Kidney capillary endothelial cell (primary cell): ENCODE data around the gene ZNF750.
A peak's percentile ranks its signal among the peaks of the same experiment; 100 is the strongest.

Source experiments
- DNase-seq: peaks from one replicate; pipeline ENCODE4 v3.0.0-alpha.2; 2018; ENCODE audit warnings: low spot score

Gene ZNF750

GRCh38 chr17:82839617-82840292 is at the start of gene ZNF750:
Gene ZNF750 (minus strand): TSS chr17:82840022. CDS start chr17:82832454, 7,568 bp downstream.
- no peak for DNase-seq

- DNase-seq: no peak
Observed at GRCh38 chr17:82888583-82889495, 49.0 kb upstream of the ZNF750 start.

GRCh38 chr17:82887255-82888164 is 47.7 kb upstream of the ZNF750 start:
- DNase-seq: no peak

GRCh38 chr17:82884970-82885353 is 45.1 kb upstream of the ZNF750 start:
- no peak for DNase-seq

- DNase-seq: no peak
Observed at GRCh38 chr17:82884341-82884969, 44.6 kb upstream of the ZNF750 start.

GRCh38 chr17:82883419-82884031 is 43.7 kb upstream of the ZNF750 start:
- no peak for DNase-seq

- DNase-seq: no peak
Observed at GRCh38 chr17:82882715-82883418, 43.0 kb upstream of the ZNF750 start.

- DNase-seq: no peak
Observed at GRCh38 chr17:82881900-82882714, 42.3 kb upstream of the ZNF750 start.

GRCh38 chr17:82881324-82881823 is 41.6 kb upstream of the ZNF750 start:
- DNase-seq: no peak

- DNase-seq: no peak
Observed at GRCh38 chr17:82880620-82881323, 41.0 kb upstream of the ZNF750 start.

- DNase-seq: no peak
Observed at GRCh38 chr17:82879241-82879640, 39.4 kb upstream of the ZNF750 start.

GRCh38 chr17:82878527-82878926 is 38.7 kb upstream of the ZNF750 start:
- DNase-seq: no peak

GRCh38 chr17:82876602-82877379 is 37.0 kb upstream of the ZNF750 start:
- DNase-seq: peak; percentile 62

- no peak for DNase-seq
Observed at GRCh38 chr17:82876149-82876548, 36.3 kb upstream of the ZNF750 start.

GRCh38 chr17:82875407-82875856 is 35.6 kb upstream of the ZNF750 start:
- DNase-seq: no peak

- DNase-seq: no peak
Observed at GRCh38 chr17:82874011-82874835, 34.4 kb upstream of the ZNF750 start.

- DNase-seq: no peak
Observed at GRCh38 chr17:82873521-82873920, 33.7 kb upstream of the ZNF750 start.
